Fibroblast of lung (primary cell): ENCODE data around the gene C11orf68. TPM values are rescaled to one million over a fixed set of nuclear protein-coding genes. Genes with fewer than 3 reads are reported as not detected.
A peak's percentile ranks its signal among the peaks of the same experiment; 100 is the strongest.

ENCODE experiments used
- DNase-seq, 2 donors: peaks; one replicate each; pipeline versions ENCODE4 v3.0.0 to v3.0.0-alpha.2; 2010; ENCODE audit warnings: low read depth in 2 of 2
- H2AFZ ChIP-seq: 2 replicates; pipeline ENCODE4 v1.5.1; 2012; ENCODE audit warnings: low read length, control low read depth, inconsistent platforms
- H3K27ac ChIP-seq: 2 replicates; pipeline ENCODE4 v1.5.1; 2011; ENCODE audit warnings: low read length, control low read depth; ENCODE audit not compliant: insufficient read depth
- H3K27me3 ChIP-seq: 2 replicates; pipeline ENCODE4 v1.5.1; 2011; ENCODE audit warnings: mild to moderate bottlenecking, low read length; ENCODE audit not compliant: control insufficient read depth, insufficient read depth
- H3K36me3 ChIP-seq: 2 replicates; pipeline ENCODE4 v1.5.1; 2011; ENCODE audit warnings: low read length; ENCODE audit not compliant: control insufficient read depth, insufficient read depth
- H3K4me1 ChIP-seq: 2 replicates; pipeline ENCODE4 v1.5.1; 2011; ENCODE audit warnings: low read length; ENCODE audit not compliant: control insufficient read depth, insufficient read depth; ENCODE audit errors: extremely low read depth
- H3K4me2 ChIP-seq: 2 replicates; pipeline ENCODE4 v1.5.1; 2011; ENCODE audit warnings: low read length, control low read depth; ENCODE audit not compliant: insufficient read depth; ENCODE audit errors: extremely low read depth
- H3K4me3 ChIP-seq, 4 experiments: fragments of 200-600 bp in 1 of 4; sonication (generic) in 1 of 4; replicated peaks in 1 of 4; 2 replicates each; pipeline ENCODE4 v1.5.1; 2011 to 2016; ENCODE audit warnings: low read length in 4 of 4, low read depth in 3 of 4, mild to moderate bottlenecking in 3 of 4, control low read depth in 2 of 4, inconsistent platforms in 1 of 4, mixed read lengths in 1 of 4; ENCODE audit not compliant: insufficient read depth in 1 of 4; ENCODE audit errors: control extremely low read depth in 1 of 4
- H3K79me2 ChIP-seq: 2 replicates; pipeline ENCODE4 v1.5.1; 2012; ENCODE audit warnings: mild to moderate bottlenecking, low read length, inconsistent platforms; ENCODE audit not compliant: control insufficient read depth, insufficient read depth
- H3K9ac ChIP-seq: 2 replicates; pipeline ENCODE4 v1.5.1; 2011; ENCODE audit warnings: mild to moderate bottlenecking, low read length, control low read depth; ENCODE audit not compliant: insufficient read depth
- H3K9me3 ChIP-seq: 2 replicates; pipeline ENCODE4 v1.5.1; 2012; ENCODE audit warnings: low read depth, low read length; ENCODE audit not compliant: control insufficient read depth, insufficient read depth
- H4K20me1 ChIP-seq: 2 replicates; pipeline ENCODE4 v1.5.1; 2011; ENCODE audit warnings: low read length; ENCODE audit not compliant: control insufficient read depth, insufficient read depth; ENCODE audit errors: extremely low read depth
- EZH2 ChIP-seq: IDR thresholded peaks from 2 replicates; pipeline ENCODE4 v1.5.1; 2012; ENCODE audit warnings: low read length, control low read depth, mild to moderate bottlenecking; ENCODE audit errors: missing control alignments
- polyA plus RNA-seq, 2 donors: library from polyadenylated mRNA; depleted of rRNA in 1 of 2; stranded (reverse) in 1 of 2; unstranded in 1 of 2; fragments of >200 nt; gene quantifications; 2 replicates each; pipeline ENCODE4 v1.2.1, GENCODE V29; 2011 to 2012; ENCODE audit warnings: missing spikeins in 1 of 2
- total RNA-seq: library from RNA; depleted of rRNA; stranded (reverse); fragments of >200 nt; gene quantifications from 2 replicates; pipeline ENCODE4 v1.2.1, GENCODE V29; 2014
- TF ChIP-seq, protein P1 (sequence below), 2 donors: IDR thresholded peaks in 1 of 2; conservative IDR thresholded peaks in 1 of 2; 1 replicate in 1 of 2; 2 replicates in 1 of 2; pipeline ENCODE4 v1.5.1; 2011 to 2012; ENCODE audit warnings: low read length in 2 of 2, control low read depth in 1 of 2, inconsistent platforms in 1 of 2, low read depth in 1 of 2, mild to moderate bottlenecking in 1 of 2

Gene C11orf68
- total and polyA plus RNA-seq, 2 donors (not counting 1 experiment from before 2014, with no cell fraction given), result 26.6 to 27.6 TPM

DNA sequence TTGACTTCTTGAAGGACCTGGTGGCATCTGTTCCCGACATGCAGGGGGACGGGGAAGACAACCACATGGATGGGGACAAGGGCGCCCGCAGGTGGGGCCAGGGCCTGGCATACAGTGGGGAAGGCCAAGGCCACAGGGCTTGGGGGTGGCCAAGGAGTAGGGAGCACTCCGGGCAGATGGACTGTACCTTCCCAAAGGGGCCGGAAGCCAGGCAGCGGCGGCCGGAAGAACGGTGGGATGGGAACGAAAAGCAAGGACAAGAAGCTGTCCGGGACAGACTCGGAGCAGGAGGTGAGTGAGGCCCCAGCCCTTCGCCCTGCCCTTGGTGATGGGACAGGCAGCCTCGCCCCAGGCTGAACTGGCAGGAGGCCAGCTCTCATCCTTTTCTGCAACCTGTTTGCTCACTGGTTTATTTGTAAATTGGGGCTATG is 1.5 kb upstream of the C11orf68 start:
- peak overlapping the region; percentile 86 for H3K4me2 ChIP-seq
- TF ChIP-seq EZH2, result no peak
- no peak for DNase-seq
- peaks cover 22% of the 10 kb centered on the region for H3K36me3 ChIP-seq
- no peak overlapping the region for H2AFZ ChIP-seq
- peak overlapping the region; percentile 68 to 95 (median 76) for H3K4me3 ChIP-seq
- H3K79me2 ChIP-seq, result peaks cover 56% of the 10 kb centered on the region
- peaks cover 28% of the 10 kb centered on the region for H3K4me1 ChIP-seq
- no peaks in the 10 kb centered on the region for H4K20me1 ChIP-seq
- H3K27me3 ChIP-seq, result no peaks in the 10 kb centered on the region
- peak overlapping the region; percentile 69 for H3K27ac ChIP-seq
- no peaks in the 10 kb centered on the region for H3K9me3 ChIP-seq
- H3K9ac ChIP-seq, result peak overlapping the region; percentile 76

DNA sequence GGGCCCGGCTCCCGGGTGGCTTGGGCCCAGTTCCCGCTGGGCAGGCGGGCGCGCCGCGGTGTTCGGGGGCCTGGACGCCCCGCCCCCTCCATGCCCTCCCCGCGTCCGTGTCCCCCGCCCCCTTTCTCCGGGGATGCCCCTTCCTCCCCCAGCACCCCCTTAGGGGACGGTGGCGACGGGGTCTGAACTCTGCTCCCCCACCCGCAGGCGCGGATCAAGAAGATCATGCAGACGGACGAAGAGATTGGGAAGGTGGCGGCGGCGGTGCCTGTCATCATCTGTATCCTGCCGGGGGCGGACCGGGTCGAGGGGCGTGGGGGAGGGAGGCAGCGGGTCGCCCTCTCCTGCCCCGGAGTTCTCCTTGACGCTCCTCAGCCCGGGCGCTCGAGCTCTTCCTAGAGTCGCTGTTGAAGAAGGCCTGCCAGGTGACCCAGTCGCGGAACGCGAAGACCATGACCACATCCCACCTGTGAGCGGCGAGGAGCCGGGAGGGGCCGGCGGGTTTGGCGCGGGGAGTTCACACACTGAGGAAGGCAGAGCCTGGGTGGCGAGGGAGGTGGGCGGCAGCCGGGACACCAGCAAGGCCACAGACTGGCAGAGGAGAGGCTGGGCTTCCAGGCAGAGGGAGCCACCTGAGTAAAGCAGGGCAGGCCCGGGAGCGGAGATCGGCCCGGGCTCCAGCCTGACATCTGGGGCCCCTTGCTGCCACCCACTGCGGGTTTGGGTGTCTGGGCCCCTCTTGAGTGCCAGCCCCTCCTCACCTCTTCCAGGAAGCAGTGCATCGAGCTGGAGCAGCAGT is 910 bp upstream of the C11orf68 start:
- TF ChIP-seq, protein P1, sequence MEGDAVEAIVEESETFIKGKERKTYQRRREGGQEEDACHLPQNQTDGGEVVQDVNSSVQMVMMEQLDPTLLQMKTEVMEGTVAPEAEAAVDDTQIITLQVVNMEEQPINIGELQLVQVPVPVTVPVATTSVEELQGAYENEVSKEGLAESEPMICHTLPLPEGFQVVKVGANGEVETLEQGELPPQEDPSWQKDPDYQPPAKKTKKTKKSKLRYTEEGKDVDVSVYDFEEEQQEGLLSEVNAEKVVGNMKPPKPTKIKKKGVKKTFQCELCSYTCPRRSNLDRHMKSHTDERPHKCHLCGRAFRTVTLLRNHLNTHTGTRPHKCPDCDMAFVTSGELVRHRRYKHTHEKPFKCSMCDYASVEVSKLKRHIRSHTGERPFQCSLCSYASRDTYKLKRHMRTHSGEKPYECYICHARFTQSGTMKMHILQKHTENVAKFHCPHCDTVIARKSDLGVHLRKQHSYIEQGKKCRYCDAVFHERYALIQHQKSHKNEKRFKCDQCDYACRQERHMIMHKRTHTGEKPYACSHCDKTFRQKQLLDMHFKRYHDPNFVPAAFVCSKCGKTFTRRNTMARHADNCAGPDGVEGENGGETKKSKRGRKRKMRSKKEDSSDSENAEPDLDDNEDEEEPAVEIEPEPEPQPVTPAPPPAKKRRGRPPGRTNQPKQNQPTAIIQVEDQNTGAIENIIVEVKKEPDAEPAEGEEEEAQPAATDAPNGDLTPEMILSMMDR (conservative IDR thresholded peaks at IDR 0.05 in 1 of 2, IDR thresholded peaks at IDR 0.05 in 1 of 2; ENCODE audit: low read depth in 1 of 2, low read length in 2 of 2), result no peak
- TF ChIP-seq EZH2, result no peak
- peak overlapping the region; percentile 68 to 95 (median 76) for H3K4me3 ChIP-seq
- peak in 1 of 2 donors; percentile 17 for DNase-seq
- peak overlapping the region; percentile 69 for H3K27ac ChIP-seq
- no peaks in the 10 kb centered on the region for H3K9me3 ChIP-seq
- H3K79me2 ChIP-seq, result peaks cover 62% of the 10 kb centered on the region
- peak overlapping the region; percentile 56 for H2AFZ ChIP-seq
- H3K4me1 ChIP-seq, result peaks cover 35% of the 10 kb centered on the region
- peak overlapping the region; percentile 86 for H3K4me2 ChIP-seq
- no peaks in the 10 kb centered on the region for H4K20me1 ChIP-seq
- H3K9ac ChIP-seq, result peak overlapping the region; percentile 76
- H3K36me3 ChIP-seq, result peaks cover 20% of the 10 kb centered on the region
- no peaks in the 10 kb centered on the region for H3K27me3 ChIP-seq

DNA sequence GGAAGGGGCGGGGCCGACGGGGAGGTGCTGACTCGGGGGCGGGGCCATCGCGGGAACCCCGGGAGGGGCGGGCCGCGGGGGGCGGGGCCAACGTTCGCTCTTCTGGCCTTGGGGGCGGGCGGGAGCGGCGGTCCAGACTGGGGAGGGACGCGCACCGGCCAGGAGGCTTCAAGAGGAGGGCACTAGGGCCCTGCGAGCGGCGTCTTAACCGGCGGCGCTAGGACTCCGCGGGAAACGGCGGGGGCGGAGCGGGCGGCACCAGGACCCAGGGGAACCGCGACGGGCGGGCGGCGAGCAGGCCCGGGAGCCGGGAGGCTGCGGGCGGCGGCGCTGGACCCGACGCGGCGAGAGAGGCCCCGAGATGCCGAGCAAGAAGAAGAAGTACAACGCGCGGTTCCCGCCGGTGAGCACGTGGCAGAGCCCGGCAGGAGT is 295 bp upstream of the C11orf68 start, which contains the start of gene DRAP1:
Gene DRAP1, plus strand, starts transcription at position 286 of the 432 bp plus-strand sequence. Its CDS starts 76 bp downstream, at position 362.
- H3K4me2 ChIP-seq, result peak within 1 kb of the TSS; percentile 86
- H3K79me2 ChIP-seq, result peaks cover 64% of the 10 kb centered on the region
- peak within 1 kb of the TSS; percentile 56 for H2AFZ ChIP-seq
- peaks cover 18% of the 10 kb centered on the region for H3K36me3 ChIP-seq
- peak within 1 kb of the TSS; percentile 74 to 95 (median 92) for H3K4me3 ChIP-seq
- peak; percentile 98 to 99 for DNase-seq
- peak within 1 kb of the TSS; percentile 99 for H3K27ac ChIP-seq
- no peaks in the 10 kb centered on the region for H4K20me1 ChIP-seq
- H3K27me3 ChIP-seq, result no peaks in the 10 kb centered on the region
- no peaks in the 10 kb centered on the region for H3K9me3 ChIP-seq
- no peak for TF ChIP-seq EZH2
- TF ChIP-seq, protein P1 (conservative IDR thresholded peaks at IDR 0.05 in 1 of 2, IDR thresholded peaks at IDR 0.05 in 1 of 2; ENCODE audit: low read depth in 1 of 2, low read length in 2 of 2), result no peak
- H3K4me1 ChIP-seq, result peaks cover 38% of the 10 kb centered on the region
- peak within 1 kb of the TSS; percentile 94 for H3K9ac ChIP-seq
